DND-41 (cell line): Measurements from ENCODE around the gene OLA1.

Experiments used
- ATAC-seq: fragments of 200-7000 bp; cut with Tn5 transposase; 3 replicates; pipeline ENCODE4 v1.9.1; 2021; ENCODE audit warnings: low read depth; ENCODE audit not compliant: insufficient read depth
- DNase-seq: peaks from one replicate; pipeline ENCODE4 v3.0.0-alpha.2; 2020
- H2AFZ ChIP-seq: 2 replicates; pipeline ENCODE4 v1.6.0; 2012; ENCODE audit warnings: low read depth, low read length
- H3K27ac ChIP-seq: 2 replicates; pipeline ENCODE4 v1.5.1; 2012; ENCODE audit warnings: low read length, inconsistent platforms
- H3K27me3 ChIP-seq: fragments of 200-600 bp; sonication (generic); 2 replicates; pipeline ENCODE4 v1.6.0; 2012; ENCODE audit warnings: low read length, mild to moderate bottlenecking, inconsistent platforms; ENCODE audit not compliant: insufficient read depth, poor library complexity
- H3K36me3 ChIP-seq: 2 replicates; pipeline ENCODE4 v1.5.1; 2012; ENCODE audit warnings: low read length, inconsistent platforms; ENCODE audit not compliant: insufficient read depth
- H3K4me1 ChIP-seq: 2 replicates; pipeline ENCODE4 v1.5.1; 2012; ENCODE audit warnings: mild to moderate bottlenecking, low read length; ENCODE audit not compliant: insufficient read depth
- H3K4me2 ChIP-seq: 2 replicates; pipeline ENCODE4 v1.6.0; 2012; ENCODE audit warnings: mild to moderate bottlenecking, moderate library complexity, low read length, inconsistent platforms; ENCODE audit not compliant: insufficient read depth
- H3K4me3 ChIP-seq, 2 experiments: fragments of 200-600 bp in 1 of 2; shearing (Covaris generic) in 1 of 2; 2 replicates each; pipeline ENCODE4 v1.5.1; 2012 to 2016; ENCODE audit warnings: inconsistent platforms in 2 of 2, low read length in 2 of 2, mild to moderate bottlenecking in 2 of 2, low read depth in 1 of 2, moderate library complexity in 1 of 2
- H3K79me2 ChIP-seq: 2 replicates; pipeline ENCODE4 v1.6.0; 2012; ENCODE audit warnings: low read length, inconsistent platforms; ENCODE audit not compliant: insufficient read depth
- H3K9ac ChIP-seq: 2 replicates; pipeline ENCODE4 v1.6.0; 2012; ENCODE audit warnings: low read depth, mild to moderate bottlenecking, inconsistent platforms, low read length, moderate library complexity
- H3K9me3 ChIP-seq: 2 replicates; pipeline ENCODE4 v1.5.1; 2012; ENCODE audit warnings: low read length, moderate library complexity, mild to moderate bottlenecking, inconsistent platforms; ENCODE audit not compliant: insufficient read depth, severe bottlenecking
- H4K20me1 ChIP-seq: 2 replicates; pipeline ENCODE4 v1.6.0; 2012; ENCODE audit warnings: low read length; ENCODE audit not compliant: insufficient read depth
- EZH2 ChIP-seq: IDR thresholded peaks from 3 replicates; pipeline ENCODE4 v1.6.1; 2012; ENCODE audit warnings: borderline replicate concordance, low read depth, mild to moderate bottlenecking, moderate library complexity, low read length, inconsistent platforms; ENCODE audit not compliant: severe bottlenecking
- TF ChIP-seq, protein P1 (sequence below): IDR thresholded peaks from 2 replicates; pipeline ENCODE4 v1.5.1; 2012; ENCODE audit warnings: borderline replicate concordance, low read length, moderate library complexity, mild to moderate bottlenecking; ENCODE audit not compliant: poor library complexity, severe bottlenecking; ENCODE audit errors: extremely low read depth

Gene OLA1

GRCh38 chr2:174066871-174067270 is 181.5 kb downstream of the OLA1 start:
- TF ChIP-seq, protein P1, sequence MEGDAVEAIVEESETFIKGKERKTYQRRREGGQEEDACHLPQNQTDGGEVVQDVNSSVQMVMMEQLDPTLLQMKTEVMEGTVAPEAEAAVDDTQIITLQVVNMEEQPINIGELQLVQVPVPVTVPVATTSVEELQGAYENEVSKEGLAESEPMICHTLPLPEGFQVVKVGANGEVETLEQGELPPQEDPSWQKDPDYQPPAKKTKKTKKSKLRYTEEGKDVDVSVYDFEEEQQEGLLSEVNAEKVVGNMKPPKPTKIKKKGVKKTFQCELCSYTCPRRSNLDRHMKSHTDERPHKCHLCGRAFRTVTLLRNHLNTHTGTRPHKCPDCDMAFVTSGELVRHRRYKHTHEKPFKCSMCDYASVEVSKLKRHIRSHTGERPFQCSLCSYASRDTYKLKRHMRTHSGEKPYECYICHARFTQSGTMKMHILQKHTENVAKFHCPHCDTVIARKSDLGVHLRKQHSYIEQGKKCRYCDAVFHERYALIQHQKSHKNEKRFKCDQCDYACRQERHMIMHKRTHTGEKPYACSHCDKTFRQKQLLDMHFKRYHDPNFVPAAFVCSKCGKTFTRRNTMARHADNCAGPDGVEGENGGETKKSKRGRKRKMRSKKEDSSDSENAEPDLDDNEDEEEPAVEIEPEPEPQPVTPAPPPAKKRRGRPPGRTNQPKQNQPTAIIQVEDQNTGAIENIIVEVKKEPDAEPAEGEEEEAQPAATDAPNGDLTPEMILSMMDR = no peak
- no peak for TF ChIP-seq EZH2
- Histone ChIP-seq H3K27ac (no peak overlapping the region), H2AFZ (no peak overlapping the region), H3K9ac (no peak overlapping the region), H3K4me1 (no peaks in the 10 kb centered on the region), H3K27me3 (no peaks in the 10 kb centered on the region), H3K4me3 (no peak overlapping the region), H4K20me1 (no peaks in the 10 kb centered on the region), H3K9me3 (no peaks in the 10 kb centered on the region), H3K4me2 (no peak overlapping the region), H3K79me2 (no peaks in the 10 kb centered on the region), H3K36me3 (no peaks in the 10 kb centered on the region)
- ATAC-seq (no peak), DNase-seq (no peak)

DNA sequence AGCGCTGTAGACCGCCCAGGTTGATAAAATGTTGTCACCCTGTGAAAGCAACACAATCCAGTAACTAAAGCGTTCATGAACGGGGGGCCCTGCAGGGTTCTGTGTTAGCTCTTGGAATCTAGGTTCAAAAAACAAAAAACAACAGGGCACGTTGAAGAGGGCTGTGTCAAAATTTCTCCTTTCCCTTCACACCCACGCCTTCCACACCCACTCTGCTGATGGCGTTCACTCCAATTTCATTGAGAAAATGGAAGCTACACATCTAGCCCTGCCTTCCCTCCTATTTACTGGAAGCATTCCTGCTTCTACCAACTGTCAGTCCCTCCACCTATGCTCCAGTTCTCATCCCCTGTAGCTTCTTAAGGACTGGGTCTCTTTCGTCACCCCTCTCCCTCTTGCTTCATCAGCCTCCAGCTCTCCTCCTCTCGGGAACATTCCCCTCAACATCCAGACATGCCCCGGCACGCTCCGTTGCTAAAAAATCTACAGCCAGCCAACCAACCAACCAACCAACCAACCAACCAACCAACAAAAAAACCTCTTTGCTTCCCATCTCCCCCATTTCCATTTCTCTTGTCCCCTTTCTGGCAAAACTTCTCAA is 184.7 kb downstream of the OLA1 start:
- Histone ChIP-seq H3K79me2 (no peaks in the 10 kb centered on the region), H3K4me1 (no peaks in the 10 kb centered on the region), H3K36me3 (no peaks in the 10 kb centered on the region), H3K4me3 (no peak overlapping the region), H3K9me3 (no peaks in the 10 kb centered on the region), H3K27ac (no peak overlapping the region), H2AFZ (no peak overlapping the region), H3K4me2 (no peak overlapping the region), H4K20me1 (no peaks in the 10 kb centered on the region), H3K9ac (no peak overlapping the region), H3K27me3 (no peaks in the 10 kb centered on the region)
- ATAC-seq (no peak), DNase-seq (no peak)
- TF ChIP-seq EZH2 = no peak
- TF ChIP-seq, protein P1 = no peak

DNA sequence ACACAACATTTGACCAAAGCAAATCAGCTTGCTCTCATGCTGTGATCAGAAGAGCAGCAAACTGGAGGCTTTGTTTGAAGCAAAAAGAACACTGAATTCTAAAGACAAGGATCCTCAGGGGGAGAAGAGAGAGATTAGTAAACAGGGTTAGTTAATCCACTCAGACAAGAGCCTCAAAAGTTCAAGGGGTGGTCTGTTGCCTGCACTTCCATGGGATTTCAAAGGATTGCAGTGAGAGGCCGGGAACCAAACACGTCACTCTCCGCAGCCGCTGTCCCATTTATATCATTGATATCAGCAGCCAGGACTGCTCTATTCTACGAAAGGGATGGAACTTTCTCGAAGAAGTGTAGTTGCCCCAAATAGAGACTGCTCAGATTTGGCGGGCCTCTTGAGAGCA is 185.4 kb downstream of the OLA1 start:
- no peak for TF ChIP-seq EZH2
- TF ChIP-seq, protein P1 = no peak
- H3K27ac ChIP-seq = no peak overlapping the region
- DNase-seq = no peak
- H3K27me3 ChIP-seq = no peaks in the 10 kb centered on the region
- H3K4me1 ChIP-seq = no peaks in the 10 kb centered on the region
- H3K36me3 ChIP-seq = no peaks in the 10 kb centered on the region
- no peaks in the 10 kb centered on the region for H4K20me1 ChIP-seq
- no peak overlapping the region for H3K4me2 ChIP-seq
- H3K9me3 ChIP-seq = no peaks in the 10 kb centered on the region
- no peak overlapping the region for H2AFZ ChIP-seq
- H3K79me2 ChIP-seq = no peaks in the 10 kb centered on the region
- no peak overlapping the region for H3K9ac ChIP-seq
- ATAC-seq = no peak
- H3K4me3 ChIP-seq = no peak overlapping the region

DNA sequence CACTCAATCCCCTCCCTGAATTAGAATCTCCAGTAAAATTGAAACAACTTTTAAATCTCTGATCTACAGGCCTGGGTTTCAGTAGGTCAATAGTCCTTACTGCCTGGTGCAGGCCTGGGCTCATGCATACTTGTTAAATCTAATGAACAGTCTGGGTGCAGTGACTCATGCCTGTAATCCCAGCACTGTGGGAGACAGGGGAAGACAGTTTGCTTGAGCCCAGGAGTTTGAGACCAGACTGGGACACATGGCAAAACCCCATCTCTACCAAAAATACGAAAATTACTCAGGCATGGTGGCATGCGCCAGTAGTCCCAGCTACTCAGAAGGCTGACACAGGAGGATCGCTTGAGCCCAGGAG is 188.5 kb downstream of the OLA1 start:
- Histone ChIP-seq H4K20me1 (no peaks in the 10 kb centered on the region), H3K4me1 (no peaks in the 10 kb centered on the region), H3K27me3 (no peaks in the 10 kb centered on the region), H3K79me2 (no peaks in the 10 kb centered on the region), H3K4me3 (no peak overlapping the region), H3K27ac (no peak overlapping the region), H3K9ac (no peak overlapping the region), H3K4me2 (no peak overlapping the region), H3K36me3 (no peaks in the 10 kb centered on the region), H2AFZ (no peak overlapping the region), H3K9me3 (no peaks in the 10 kb centered on the region)
- TF ChIP-seq, protein P1 = no peak
- TF ChIP-seq EZH2 = no peak
- DNase-seq = no peak
- ATAC-seq = no peak
